Neural cell (in vitro differentiated cells): ENCODE measurements around the gene CCL19. TPM values are rescaled to one million over a fixed set of nuclear protein-coding genes. Genes with fewer than 3 reads are reported as not detected.

ENCODE experiments used
- H2AFZ ChIP-seq: fragments of 200-600, 300-800 bp; sonication (generic), shearing (Covaris generic); 2 replicates; pipeline ENCODE4 v1.6.0; 2014; ENCODE audit warnings: low read depth, mild to moderate bottlenecking, antibody characterized with exemption, low read length, moderate library complexity
- H3F3A ChIP-seq: fragments of 200-600 bp; shearing (Covaris generic); 2 replicates; pipeline ENCODE4 v1.6.1; 2016; ENCODE audit warnings: mild to moderate bottlenecking, moderate library complexity, mixed read lengths, antibody characterized with exemption, low read length; ENCODE audit not compliant: insufficient read depth, poor library complexity, severe bottlenecking
- H3K27ac ChIP-seq: fragments of 200-600, 300-800 bp; sonication (generic), shearing (Covaris generic); 2 replicates; pipeline ENCODE4 v1.5.1; 2014; ENCODE audit warnings: mild to moderate bottlenecking, low read length, moderate library complexity
- H3K27me3 ChIP-seq: fragments of 300-800, 200-600 bp; sonication (generic), shearing (Covaris generic); 2 replicates; pipeline ENCODE4 v1.6.0; 2014; ENCODE audit warnings: mild to moderate bottlenecking, low read depth, low read length, moderate library complexity; ENCODE audit not compliant: insufficient read depth
- H3K36me3 ChIP-seq: fragments of 300-800, 200-600 bp; sonication (generic), shearing (Covaris generic); 2 replicates; pipeline ENCODE4 v1.5.1; 2014; ENCODE audit warnings: mild to moderate bottlenecking, antibody characterized with exemption, low read length, moderate library complexity; ENCODE audit not compliant: insufficient read depth
- H3K4me2 ChIP-seq: fragments of 300-800, 200-600 bp; sonication (generic), shearing (Covaris generic); 2 replicates; pipeline ENCODE4 v1.6.0; 2014; ENCODE audit warnings: mild to moderate bottlenecking, low read length
- H3K4me3 ChIP-seq: fragments of 300-800, 200-600 bp; sonication (generic), shearing (Covaris generic); 2 replicates; pipeline ENCODE4 v1.5.1; 2014; ENCODE audit warnings: mild to moderate bottlenecking, low read length, moderate library complexity
- H3K79me2 ChIP-seq: fragments of 200-600 bp; shearing (Covaris generic); replicated peaks from 2 replicates; pipeline ENCODE4 v1.6.0; 2014; ENCODE audit warnings: mild to moderate bottlenecking, low read length, moderate library complexity; ENCODE audit not compliant: insufficient read depth
- H3K9ac ChIP-seq: fragments of 300-800, 200-600 bp; sonication (generic), shearing (Covaris generic); 2 replicates; pipeline ENCODE4 v1.6.1; 2016; ENCODE audit warnings: mild to moderate bottlenecking, low read length, mixed read lengths
- H3K9me2 ChIP-seq: fragments of 200-600 bp; shearing (Covaris generic); 2 replicates; pipeline ENCODE4 v1.6.1; 2016; ENCODE audit warnings: mild to moderate bottlenecking, low read length, mixed read lengths; ENCODE audit not compliant: insufficient read depth
- H3K9me3 ChIP-seq: fragments of 200-600, 300-800 bp; sonication (generic), shearing (Covaris generic); 2 replicates; pipeline ENCODE4 v1.6.1; 2016; ENCODE audit warnings: mild to moderate bottlenecking, mixed run types, low read length, moderate library complexity, mixed read lengths
- H4K20me1 ChIP-seq: fragments of 200-600 bp; shearing (Covaris generic); 2 replicates; pipeline ENCODE4 v1.6.1; 2016; ENCODE audit warnings: mild to moderate bottlenecking, mixed run types; ENCODE audit not compliant: insufficient read depth
- EP300 ChIP-seq: fragments of 450-650 bp; conservative IDR thresholded peaks from 2 replicates; pipeline ENCODE4 v1.6.1; 2014; ENCODE audit warnings: antibody characterized with exemption, mild to moderate bottlenecking, moderate library complexity; ENCODE audit not compliant: poor library complexity, severe bottlenecking
- EZH2 ChIP-seq: fragments of 200-600, 300-800 bp; shearing (Covaris generic), sonication (generic); IDR thresholded peaks from 2 replicates; pipeline ENCODE4 v1.6.1; 2014; ENCODE audit warnings: antibody characterized with exemption, low read length, borderline replicate concordance, mild to moderate bottlenecking; ENCODE audit not compliant: insufficient read depth, poor library complexity, severe bottlenecking
- MXI1 ChIP-seq: fragments of 450-650 bp; conservative IDR thresholded peaks from 2 replicates; pipeline ENCODE4 v1.6.1; 2014; ENCODE audit warnings: antibody characterized with exemption, mild to moderate bottlenecking; ENCODE audit not compliant: poor library complexity, severe bottlenecking
- POLR2AphosphoS5 ChIP-seq: IDR thresholded peaks from 2 replicates; pipeline ENCODE4 v1.6.1; 2012
- RAD21 ChIP-seq: fragments of 450-650 bp; conservative IDR thresholded peaks from 2 replicates; pipeline ENCODE4 v1.6.1; 2014; ENCODE audit warnings: antibody characterized with exemption, mild to moderate bottlenecking, moderate library complexity
- REST ChIP-seq: IDR thresholded peaks from 2 replicates; pipeline ENCODE4 v1.6.1; 2012; ENCODE audit warnings: borderline replicate concordance
- polyA plus RNA-seq: library from polyadenylated mRNA; depleted of rRNA; stranded (reverse); fragments of >200 nt; gene quantifications from 2 replicates; pipeline ENCODE4 v1.2.3, GENCODE V29; 2014

The CCL19 gene
- polyA plus RNA-seq, 1 donor from 2014 or later, result not detected

- Histone ChIP-seq H3K4me3 (peak overlapping the region; percentile 53), H2AFZ (no peak overlapping the region), H3K36me3 (no peaks in the 10 kb centered on the region), H3K4me2 (peak overlapping the region; percentile 42), H3K9me2 (no peaks in the 10 kb centered on the region), H3K9me3 (no peaks in the 10 kb centered on the region), H4K20me1 (no peaks in the 10 kb centered on the region), H3K9ac (peak overlapping the region; percentile 46), H3K27me3 (no peaks in the 10 kb centered on the region), H3K27ac (peak overlapping the region; percentile 70), H3K79me2 (no peaks in the 10 kb centered on the region), H3F3A (no peaks in the 10 kb centered on the region)
- TF ChIP-seq POLR2AphosphoS5 (no peak), EZH2 (no peak), MXI1 (peak; percentile 5), EP300 (no peak)
These were observed 38.5 kb downstream of the CCL19 start for GRCh38 chr9:34652602-34653000.

- Histone ChIP-seq H3K79me2 (no peaks in the 10 kb centered on the region), H3K9ac (peak within 1 kb of the TSS; percentile 46), H2AFZ (no peak within 1 kb of the TSS), H4K20me1 (no peaks in the 10 kb centered on the region), H3F3A (no peaks in the 10 kb centered on the region), H3K9me3 (no peaks in the 10 kb centered on the region), H3K27ac (peak within 1 kb of the TSS; percentile 70), H3K27me3 (no peaks in the 10 kb centered on the region), H3K36me3 (no peaks in the 10 kb centered on the region), H3K4me2 (peak within 1 kb of the TSS; percentile 42), H3K9me2 (no peaks in the 10 kb centered on the region), H3K4me3 (peak within 1 kb of the TSS; percentile 53)
- no peak for TF ChIP-seq RAD21
- TF ChIP-seq POLR2AphosphoS5, result peak; percentile 68
- no peak for TF ChIP-seq REST
- peak; percentile 92 for TF ChIP-seq EP300
- TF ChIP-seq EZH2, result no peak
- peak; percentile 53 for TF ChIP-seq MXI1
These were observed 39.0 kb downstream of the CCL19 start, which contains the start of gene IL11RA for GRCh38 chr9:34651876-34652601. Gene IL11RA (plus strand): TSS chr9:34652185. CDS start chr9:34655218, 3,033 bp downstream.

- no peaks in the 10 kb centered on the region for H3K9me2 ChIP-seq
- TF ChIP-seq EP300, result no peak
- H2AFZ ChIP-seq, result no peak overlapping the region
- H3K4me3 ChIP-seq, result no peak overlapping the region
- no peaks in the 10 kb centered on the region for H3K36me3 ChIP-seq
- no peaks in the 10 kb centered on the region for H3K9me3 ChIP-seq
- H3K27me3 ChIP-seq, result no peaks in the 10 kb centered on the region
- no peaks in the 10 kb centered on the region for H3F3A ChIP-seq
- no peaks in the 10 kb centered on the region for H4K20me1 ChIP-seq
- H3K4me2 ChIP-seq, result no peak overlapping the region
- H3K9ac ChIP-seq, result no peak overlapping the region
- H3K27ac ChIP-seq, result no peak overlapping the region
- H3K79me2 ChIP-seq, result no peaks in the 10 kb centered on the region
These were observed 39.8 kb downstream of the CCL19 start for GRCh38 chr9:34651321-34651720.
